GM18873 (cell line): ENCODE results near the gene GNAZ.
"Not testable (repeated sequence)": the region's sequence is repeated elsewhere in the genome, so short reads cannot be mapped to it uniquely, and the experiment has no call there.

Experiments used
- ATAC-seq: cut with Tn5 transposase; IDR thresholded peaks from one replicate; pipeline ENCODE4 v1.9.1; 2021; ENCODE audit warnings: mild to moderate bottlenecking, moderate library complexity, moderate number of reproducible peaks; ENCODE audit not compliant: unreplicated experiment, low FRiP score

Gene GNAZ

DNA sequence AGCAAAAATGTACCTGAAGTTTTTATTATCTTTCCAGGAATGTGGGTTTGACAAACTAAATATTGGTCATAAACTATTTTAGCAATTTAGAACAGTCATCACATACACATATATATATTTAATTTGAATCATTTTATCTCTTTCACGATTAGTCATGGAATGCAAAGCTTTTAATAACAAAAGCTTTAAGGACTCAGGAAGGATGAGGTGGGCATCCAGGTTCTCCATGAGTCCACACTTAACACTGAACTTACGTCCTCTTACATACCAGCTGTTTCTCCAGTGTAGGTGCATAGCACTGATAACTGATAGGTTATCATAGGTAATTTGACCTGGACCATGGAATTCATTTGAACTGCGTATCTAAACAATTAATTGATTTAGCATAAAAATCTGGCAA, 28.1 kb upstream of the GNAZ start:
- no peak for ATAC-seq

DNA sequence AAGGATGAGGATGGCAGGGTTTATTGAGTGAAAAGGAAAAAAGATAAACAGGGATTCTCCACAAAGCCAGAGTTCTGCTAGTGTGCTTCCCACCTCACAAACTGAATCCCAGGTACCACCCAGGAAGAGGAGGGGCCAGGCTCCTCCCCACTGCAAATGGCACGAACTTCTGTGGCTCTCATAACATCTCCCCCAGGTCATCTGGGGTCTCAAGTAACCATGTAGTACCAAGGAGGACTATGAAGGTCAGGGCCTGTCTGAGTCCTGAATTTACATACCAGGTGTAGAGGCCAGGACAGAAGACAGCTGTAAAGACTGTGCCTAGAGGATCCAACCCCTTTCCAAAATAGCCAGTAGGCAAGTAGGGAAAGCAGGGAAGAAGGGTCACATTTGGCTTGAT, 25.7 kb upstream of the GNAZ start:
- no peak for ATAC-seq

DNA sequence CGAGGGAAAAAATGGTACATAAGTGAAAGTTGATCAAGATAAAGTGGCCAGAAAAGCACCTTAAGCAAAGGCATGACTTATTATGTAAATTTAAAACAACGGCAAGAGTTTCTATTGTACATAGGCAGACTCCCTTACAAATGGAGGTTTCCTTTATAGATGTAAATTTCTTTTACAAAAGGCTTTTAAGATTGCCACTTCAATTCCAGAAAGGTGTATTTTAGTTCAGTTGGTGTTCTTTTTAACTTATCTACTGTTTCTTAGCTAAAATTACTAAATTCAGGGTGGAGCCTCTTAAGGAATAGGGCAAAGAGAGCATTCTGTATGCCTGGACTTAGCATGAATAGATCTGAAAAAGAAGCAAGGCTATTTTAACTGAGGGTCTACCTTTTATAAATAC, 24.9 kb upstream of the GNAZ start:
- ATAC-seq = no peak

- no peak for ATAC-seq
These were observed 23.1 kb upstream of the GNAZ start for GRCh38 chr22:23047265-23047664.

- no peak for ATAC-seq
These were observed 22.6 kb upstream of the GNAZ start for GRCh38 chr22:23047742-23048141.

GRCh38 chr22:23050546-23050945, 19.8 kb upstream of the GNAZ start:
- not testable (repeated sequence) for ATAC-seq

DNA sequence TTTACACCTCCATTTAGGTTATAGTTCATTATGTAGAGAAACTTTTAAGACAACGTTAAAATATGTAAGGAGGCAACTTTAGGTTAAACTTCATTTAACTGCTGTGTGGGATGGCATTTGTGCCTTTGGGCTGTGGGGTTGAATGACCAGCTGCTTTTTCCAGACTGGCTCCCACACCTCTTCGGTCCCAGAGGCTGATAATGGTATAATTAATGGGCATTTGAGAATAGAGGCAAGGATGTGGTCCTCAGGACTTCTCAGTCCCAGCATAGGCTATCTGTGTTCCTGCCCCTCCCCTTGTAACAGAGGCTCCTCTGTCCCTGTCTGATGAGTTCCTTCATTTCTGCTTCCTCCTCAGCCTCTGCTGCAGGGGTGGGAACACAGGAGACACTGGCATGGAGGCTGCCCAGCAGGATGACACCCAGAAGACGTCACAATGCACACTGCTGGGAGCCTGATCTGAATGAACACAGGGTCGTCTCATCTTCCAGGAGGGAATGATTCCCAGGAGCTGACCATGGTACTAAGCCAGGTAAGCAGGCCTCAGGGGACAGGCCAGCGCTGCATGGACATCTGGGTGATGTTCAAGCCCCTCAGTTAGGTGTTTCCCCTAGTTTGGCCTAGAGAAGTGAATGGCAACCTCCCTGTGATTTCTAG, 17.1 kb upstream of the GNAZ start:
- no peak for ATAC-seq

DNA sequence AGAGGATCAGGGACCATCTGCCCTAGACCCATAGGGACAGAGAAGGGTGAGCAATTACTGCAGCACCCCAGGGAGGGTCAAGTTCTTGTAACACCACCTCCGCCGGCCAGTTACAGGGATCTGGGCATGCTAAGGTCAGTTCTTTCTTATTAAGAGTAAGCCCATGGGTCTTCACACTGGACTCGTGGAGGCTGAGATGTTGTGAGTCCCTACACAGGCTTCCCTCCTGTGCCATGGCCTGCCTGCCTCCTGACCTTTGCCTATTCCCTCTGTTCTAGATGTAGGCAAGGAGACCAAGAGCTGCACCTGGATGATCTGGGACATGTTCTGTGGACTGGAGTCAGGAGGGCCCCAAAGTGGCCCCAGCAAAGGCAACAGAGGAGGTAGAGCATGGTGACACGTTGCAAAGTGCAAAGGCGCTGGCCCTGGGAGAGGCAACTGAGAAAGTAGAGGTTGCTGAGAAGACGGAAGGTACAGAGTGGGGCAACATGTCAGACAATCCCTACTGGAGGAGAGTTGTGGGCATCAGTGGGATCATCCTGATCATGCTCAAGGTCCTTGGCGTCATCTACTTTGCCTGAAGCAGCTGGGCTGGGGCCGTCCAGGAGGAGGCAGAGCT, 16.3 kb upstream of the GNAZ start:
- no peak for ATAC-seq

- no peak for ATAC-seq
These were observed 15.6 kb upstream of the GNAZ start for GRCh38 chr22:23054531-23055257.

GRCh38 chr22:23055449-23056179, 14.7 kb upstream of the GNAZ start:
- ATAC-seq = no peak

- no peak for ATAC-seq
These were observed 13.0 kb upstream of the GNAZ start for GRCh38 chr22:23057331-23057730.

DNA sequence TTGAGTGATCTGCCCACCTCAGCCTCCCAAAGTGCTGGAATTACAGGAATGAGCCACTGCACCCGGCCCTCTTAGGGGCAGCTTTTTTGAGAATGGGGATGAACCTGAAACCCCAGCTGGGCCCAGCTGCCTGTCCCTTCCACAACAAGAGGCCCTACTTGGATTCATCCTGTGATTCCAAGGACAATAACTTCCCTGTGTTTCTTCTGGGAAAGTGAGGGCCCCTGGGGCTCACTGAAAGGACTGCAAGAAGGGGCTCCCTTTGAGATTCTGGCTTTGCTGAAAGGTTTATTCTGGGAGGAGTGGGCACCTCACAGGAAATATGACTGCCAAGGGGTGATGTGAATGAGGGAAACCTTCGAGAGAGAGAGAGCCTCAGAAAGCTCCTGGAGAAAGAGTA, 12.3 kb upstream of the GNAZ start:
- ATAC-seq = no peak

- no peak for ATAC-seq
These were observed 11.6 kb upstream of the GNAZ start for GRCh38 chr22:23058481-23059283.

DNA sequence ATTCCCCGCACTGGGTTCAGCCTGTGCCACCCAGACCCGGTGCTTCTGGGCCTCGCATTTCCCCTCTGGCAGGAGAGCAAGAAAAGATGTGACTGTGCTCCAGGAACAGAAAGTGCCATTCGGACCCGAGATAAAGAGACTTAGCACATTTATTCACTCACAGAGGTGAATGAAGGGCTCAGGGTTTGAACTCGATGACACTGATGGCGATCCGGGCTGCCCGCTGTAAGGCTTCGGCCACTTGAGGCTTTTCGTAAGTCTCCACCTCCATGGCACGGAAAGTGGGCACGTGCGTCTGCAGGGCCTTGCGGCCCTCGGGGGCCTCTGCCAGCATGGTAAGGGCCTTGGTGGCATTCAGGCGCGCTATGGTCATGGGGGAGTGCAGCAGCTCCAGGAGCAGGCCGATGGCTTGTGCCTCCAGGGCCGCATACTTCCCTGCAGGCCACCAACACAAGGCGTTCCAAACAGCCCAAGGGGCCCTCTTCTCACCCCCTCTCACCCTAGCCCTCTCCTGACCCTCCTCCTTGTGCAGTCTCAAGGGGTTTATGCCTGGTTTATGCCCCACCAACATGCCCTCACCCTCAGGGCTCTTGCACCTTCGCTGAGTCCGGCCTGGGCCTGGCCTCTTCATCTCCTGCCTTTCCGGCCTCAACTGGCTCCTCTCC, 10.9 kb upstream of the GNAZ start:
- no peak for ATAC-seq

GRCh38 chr22:23060612-23061400, 9.5 kb upstream of the GNAZ start:
- ATAC-seq = no peak

DNA sequence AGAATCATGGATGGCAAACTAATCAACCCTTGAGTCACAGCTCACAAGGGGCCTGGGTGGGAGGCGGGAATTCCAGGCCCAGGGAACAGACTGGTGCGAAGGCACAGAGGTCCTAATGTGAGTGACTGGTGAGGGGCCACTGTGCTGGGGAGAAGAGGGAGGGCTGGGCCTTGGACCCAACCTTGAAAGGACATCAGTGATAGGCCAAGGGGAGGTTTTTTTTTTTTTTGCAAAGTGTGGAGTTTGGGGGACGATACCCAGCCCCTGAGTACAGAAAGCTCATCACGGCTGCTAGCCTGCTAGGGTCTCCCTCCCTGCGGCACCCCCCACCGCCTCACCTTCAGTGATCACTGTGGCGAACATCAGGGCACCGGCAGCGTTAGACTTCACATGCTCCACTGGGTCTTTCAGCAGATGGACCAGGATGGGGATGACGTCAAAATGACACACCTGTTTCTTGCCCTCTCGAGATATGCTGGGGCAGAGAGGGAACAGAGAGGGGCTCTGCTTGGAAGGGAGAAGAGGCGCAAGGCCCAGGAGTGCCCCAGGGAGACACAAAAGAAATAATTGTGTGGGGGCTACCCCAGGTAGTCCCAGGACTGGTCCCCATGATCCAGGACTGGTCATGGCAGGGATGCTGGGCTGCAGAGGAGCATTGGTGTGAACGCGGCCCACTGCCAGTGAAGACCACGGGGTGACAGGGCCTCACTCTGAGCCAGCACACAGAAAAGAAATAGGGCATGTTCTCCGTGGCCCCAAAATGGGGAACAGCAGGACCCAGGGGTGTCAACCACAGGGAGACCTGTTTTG, 8.6 kb upstream of the GNAZ start:
- ATAC-seq = no peak

DNA sequence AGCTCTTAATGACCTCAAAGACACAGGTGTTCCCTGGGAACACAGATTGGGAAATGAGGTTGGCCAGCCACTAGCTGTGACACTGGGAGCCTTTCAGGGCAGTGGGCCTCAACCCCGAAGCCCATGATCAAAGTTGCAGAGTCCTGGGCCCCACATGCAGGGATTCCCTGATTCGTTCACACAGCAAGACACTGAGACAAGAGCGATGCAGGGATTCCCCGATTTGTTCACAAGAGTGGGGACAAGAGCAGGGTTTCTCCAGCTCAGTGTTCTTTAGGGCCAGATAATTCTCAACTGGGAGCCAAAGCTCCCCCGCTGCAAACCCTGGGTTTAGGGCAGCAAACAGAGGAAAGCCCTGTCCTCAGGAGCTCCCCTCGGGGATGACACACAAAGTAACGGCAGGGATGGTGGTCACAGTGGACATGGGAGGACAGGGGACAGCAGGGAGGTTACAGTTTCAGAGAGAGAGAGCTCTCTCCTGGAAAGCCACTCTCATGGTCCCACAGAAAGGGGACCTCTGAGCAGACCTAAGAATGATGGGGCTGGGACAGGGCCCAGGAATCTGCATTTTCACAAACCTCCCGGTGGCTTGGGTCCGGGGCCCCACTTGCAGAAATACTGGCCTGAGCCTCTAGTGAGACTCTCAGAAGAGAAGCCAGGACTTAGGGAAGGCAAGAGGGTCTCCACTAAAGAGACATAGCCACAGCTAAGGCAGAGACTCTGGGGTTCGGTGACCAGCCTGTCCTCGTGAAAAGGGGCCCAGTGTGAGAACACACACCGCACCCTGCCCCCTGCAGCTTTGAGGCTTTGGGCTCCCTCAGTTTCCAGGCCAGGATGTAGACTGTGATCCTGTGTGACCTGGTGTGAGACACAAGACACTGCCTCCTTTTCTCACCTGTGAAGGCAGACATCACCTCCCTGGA, 7.4 kb upstream of the GNAZ start:
- no peak for ATAC-seq
